ENCODE measurements around the gene TEX19. TPM values are rescaled to one million over a fixed set of nuclear protein-coding genes. Genes with fewer than 3 reads are reported as not detected.

The TEX19 gene
- total RNA-seq, result not detected

GRCh38 chr17:82358465-82359350 lies at the start of gene TEX19:
TSS of gene TEX19 (plus strand) at chr17:82359247. CDS start at chr17:82362151, 2,904 bp downstream.
- H3K27ac ChIP-seq, result no peak within 1 kb of the TSS
- H3K4me3 ChIP-seq, result no peak within 1 kb of the TSS
- WGBS, result 63% methylated on average over 21 of the region's 21 CpGs
- H3K9me3 ChIP-seq, result no peaks in the 10 kb centered on the region
- H3K27me3 ChIP-seq, result peaks cover 34% of the 10 kb centered on the region
- TF ChIP-seq POLR2AphosphoS5 (IDR thresholded peaks at IDR 0.05), result no peak
- TF ChIP-seq EP300 (IDR thresholded peaks at IDR 0.05), result no peak
- TF ChIP-seq CTCF (IDR thresholded peaks at IDR 0.05), result no peak
- no peak for TF ChIP-seq POLR2A (IDR thresholded peaks at IDR 0.05)
- H3K4me1 ChIP-seq, result no peaks in the 10 kb centered on the region
- no peaks in the 10 kb centered on the region for H3K36me3 ChIP-seq
- DNase-seq (ENCODE audit: low spot score in 2 of 2), result no peak

GRCh38 chr17:82309656-82310570 lies 49.1 kb upstream of the TEX19 start:
- peaks cover 43% of the 10 kb centered on the region for H3K27me3 ChIP-seq
- H3K36me3 ChIP-seq, result no peaks in the 10 kb centered on the region
- no peaks in the 10 kb centered on the region for H3K9me3 ChIP-seq
- no peak for DNase-seq (ENCODE audit: low spot score in 2 of 2)
- WGBS, result 84% methylated on average over 25 of the region's 27 CpGs
- TF ChIP-seq EP300 (IDR thresholded peaks at IDR 0.05), result no peak
- no peak for TF ChIP-seq POLR2A (IDR thresholded peaks at IDR 0.05)
- TF ChIP-seq POLR2AphosphoS5 (IDR thresholded peaks at IDR 0.05), result no peak
- no peak for TF ChIP-seq CTCF (IDR thresholded peaks at IDR 0.05)
- H3K4me3 ChIP-seq, result no peak overlapping the region
- no peak overlapping the region for H3K27ac ChIP-seq
- H3K4me1 ChIP-seq, result peaks cover 3% of the 10 kb centered on the region

GRCh38 chr17:82310877-82311276 lies 48.2 kb upstream of the TEX19 start:
- Histone ChIP-seq H3K27me3 (peaks cover 52% of the 10 kb centered on the region), H3K4me3 (no peak overlapping the region), H3K4me1 (peaks cover 13% of the 10 kb centered on the region), H3K36me3 (no peaks in the 10 kb centered on the region), H3K9me3 (no peaks in the 10 kb centered on the region), H3K27ac (no peak overlapping the region)
- DNase-seq (ENCODE audit: low spot score in 2 of 2), result no peak
- no peak for TF ChIP-seq EP300 (IDR thresholded peaks at IDR 0.05)
- no peak for TF ChIP-seq POLR2AphosphoS5 (IDR thresholded peaks at IDR 0.05)
- no peak for TF ChIP-seq CTCF (IDR thresholded peaks at IDR 0.05)
- TF ChIP-seq POLR2A (IDR thresholded peaks at IDR 0.05), result no peak
- 86% methylated on average over 16 of the region's 21 CpGs for WGBS

GRCh38 chr17:82311971-82312370 lies 47.1 kb upstream of the TEX19 start:
- no peak for TF ChIP-seq EP300 (IDR thresholded peaks at IDR 0.05)
- no peak for TF ChIP-seq POLR2A (IDR thresholded peaks at IDR 0.05)
- no peak for TF ChIP-seq POLR2AphosphoS5 (IDR thresholded peaks at IDR 0.05)
- TF ChIP-seq CTCF (IDR thresholded peaks at IDR 0.05), result no peak
- WGBS, result 92% methylated on average over 11 of the region's 13 CpGs
- DNase-seq (ENCODE audit: low spot score in 2 of 2), result no peak
- peaks cover 17% of the 10 kb centered on the region for H3K4me1 ChIP-seq
- H3K27me3 ChIP-seq, result peaks cover 63% of the 10 kb centered on the region
- H3K27ac ChIP-seq, result no peak overlapping the region
- H3K4me3 ChIP-seq, result no peak overlapping the region
- no peaks in the 10 kb centered on the region for H3K9me3 ChIP-seq
- H3K36me3 ChIP-seq, result no peaks in the 10 kb centered on the region
